Activated CD8-positive, alpha-beta T cell treated with anti-CD3 and anti-CD28 coated beads for 36 hours (primary cell): ENCODE results near the gene LRCOL1. TPM values are rescaled to one million over a fixed set of nuclear protein-coding genes. Genes with fewer than 3 reads are reported as not detected.

Source experiments
- ATAC-seq: fragments of 200-7000 bp; cut with Tn5 transposase; one replicate; pipeline ENCODE4 v1.10.0; 2021; ENCODE audit warnings: mild to moderate bottlenecking, moderate library complexity
- CTCF ChIA-PET: fragments of 350-600 bp; sonication (Branson Sonifier 250); formaldehyde crosslinking; loops from one replicate; lab custom pipeline; 2021; ENCODE audit warnings: antibody characterized with exemption; lab: Charles Lee
- POLR2A ChIA-PET: fragments of 350-600 bp; sonication (Branson Sonifier 250); formaldehyde crosslinking; loops from one replicate; lab custom pipeline; 2021; ENCODE audit warnings: antibody characterized with exemption; lab: Charles Lee
- DNase-seq: peaks from one replicate; pipeline ENCODE4 v3.0.0-alpha.2; 2020
- H3K27ac Mint-ChIP-seq: one replicate; pipeline ENCODE4 v1.8.0; 2021; ENCODE audit warnings: mild to moderate bottlenecking, mixed read lengths
- H3K27me3 Mint-ChIP-seq: one replicate; pipeline ENCODE4 v1.8.0; 2021; ENCODE audit warnings: mixed read lengths
- H3K36me3 Mint-ChIP-seq: one replicate; pipeline ENCODE4 v1.8.0; 2021; ENCODE audit warnings: low read depth, mixed read lengths
- H3K4me1 Mint-ChIP-seq: one replicate; pipeline ENCODE4 v1.8.0; 2021; ENCODE audit warnings: low read depth, mixed read lengths
- H3K4me3 Mint-ChIP-seq: one replicate; pipeline ENCODE4 v1.8.0; 2021; ENCODE audit warnings: mild to moderate bottlenecking, moderate library complexity, mixed read lengths
- H3K9me3 Mint-ChIP-seq: one replicate; pipeline ENCODE4 v1.8.0; 2021; ENCODE audit warnings: mixed read lengths
- intact Hi-C: fragments of 100-400 bp; cut with micrococcal nuclease; formaldehyde crosslinking; loops from one replicate; pipeline ENCODE4 v1.10.0; 2022
- microRNA-seq: library from miRNA; unstranded; fragments of <30 nt; microRNA quantifications from one replicate; pipeline ENCODE4 v1.2.0, GENCODE V29; 2022; ENCODE audit warnings: borderline microRNAs expressed, borderline replicate concordance
- total RNA-seq, 2 experiments: library from RNA; stranded (reverse); gene quantifications; one replicate each; pipeline ENCODE4 v1.2.3, GENCODE V29; 2021
- TF ChIP-seq, protein P1 (sequence below): fragments of 200-600 bp; IDR thresholded peaks from one replicate; pipeline ENCODE4 v1.8.0; 2022; ENCODE audit warnings: antibody characterized with exemption, mild to moderate bottlenecking

Gene LRCOL1
- total RNA-seq, 2 experiments from 2014 or later: not detected

DNA sequence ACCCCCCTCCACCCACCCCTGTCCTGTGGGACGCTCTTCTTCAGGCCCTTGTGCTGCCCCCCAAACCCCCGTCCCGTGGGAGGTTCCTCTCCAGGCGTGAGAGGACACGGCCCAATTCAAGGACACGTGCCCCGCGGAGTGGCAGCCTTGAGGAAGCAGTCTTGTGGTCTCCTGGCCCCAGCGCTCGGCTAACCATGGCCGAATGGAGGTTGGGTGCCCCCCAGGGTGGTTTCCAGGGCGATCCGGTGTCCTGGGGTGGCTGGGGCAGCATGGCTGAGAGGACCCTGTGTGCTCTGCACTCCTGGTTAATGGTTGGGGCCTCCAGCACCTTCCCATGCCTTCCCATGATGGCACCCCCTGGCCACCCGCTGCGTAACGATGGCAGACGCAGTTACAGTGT is 53.6 kb downstream of the LRCOL1 start:
- DNase-seq (no peak), ATAC-seq (no peak)
- peaks cover 14% of the 10 kb centered on the region for H3K27me3 Mint-ChIP-seq
- no peak overlapping the region for H3K27ac Mint-ChIP-seq
- H3K9me3 Mint-ChIP-seq: no peaks in the 10 kb centered on the region
- TF ChIP-seq, protein P1, sequence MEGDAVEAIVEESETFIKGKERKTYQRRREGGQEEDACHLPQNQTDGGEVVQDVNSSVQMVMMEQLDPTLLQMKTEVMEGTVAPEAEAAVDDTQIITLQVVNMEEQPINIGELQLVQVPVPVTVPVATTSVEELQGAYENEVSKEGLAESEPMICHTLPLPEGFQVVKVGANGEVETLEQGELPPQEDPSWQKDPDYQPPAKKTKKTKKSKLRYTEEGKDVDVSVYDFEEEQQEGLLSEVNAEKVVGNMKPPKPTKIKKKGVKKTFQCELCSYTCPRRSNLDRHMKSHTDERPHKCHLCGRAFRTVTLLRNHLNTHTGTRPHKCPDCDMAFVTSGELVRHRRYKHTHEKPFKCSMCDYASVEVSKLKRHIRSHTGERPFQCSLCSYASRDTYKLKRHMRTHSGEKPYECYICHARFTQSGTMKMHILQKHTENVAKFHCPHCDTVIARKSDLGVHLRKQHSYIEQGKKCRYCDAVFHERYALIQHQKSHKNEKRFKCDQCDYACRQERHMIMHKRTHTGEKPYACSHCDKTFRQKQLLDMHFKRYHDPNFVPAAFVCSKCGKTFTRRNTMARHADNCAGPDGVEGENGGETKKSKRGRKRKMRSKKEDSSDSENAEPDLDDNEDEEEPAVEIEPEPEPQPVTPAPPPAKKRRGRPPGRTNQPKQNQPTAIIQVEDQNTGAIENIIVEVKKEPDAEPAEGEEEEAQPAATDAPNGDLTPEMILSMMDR: no peak
- no peak overlapping the region for H3K4me3 Mint-ChIP-seq
- H3K36me3 Mint-ChIP-seq: peaks cover 4% of the 10 kb centered on the region
- intact Hi-C loops: loop anchor here (10.0 kb wide), 1 partner anchor 142 kb away; no protein-coding TSS in a partner anchor
- POLR2A ChIA-PET: no interaction called here
- CTCF ChIA-PET: no interaction called here
- peaks cover 18% of the 10 kb centered on the region for H3K4me1 Mint-ChIP-seq

DNA sequence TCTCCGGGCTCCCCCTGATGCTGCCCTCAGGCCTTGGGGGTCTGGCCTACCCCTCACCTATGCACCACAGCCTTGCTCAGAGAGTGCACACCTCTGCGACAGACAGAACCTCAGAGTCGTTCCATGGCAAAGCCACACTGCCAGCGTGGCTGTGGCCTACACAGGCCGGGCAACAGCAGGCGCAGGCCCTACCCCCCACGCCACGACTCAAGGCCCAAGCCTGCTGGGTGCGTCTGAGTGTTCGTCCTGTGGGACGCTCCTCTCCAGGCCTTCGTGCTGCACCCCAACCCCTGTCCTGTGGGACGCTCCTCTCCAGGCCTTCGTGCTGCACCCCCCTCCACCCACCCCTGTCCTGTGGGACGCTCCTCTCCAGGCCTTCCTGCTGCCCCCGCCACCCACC is 54.2 kb downstream of the LRCOL1 start:
- Mint-ChIP-seq H3K27me3 (peaks cover 14% of the 10 kb centered on the region), H3K4me1 (peaks cover 18% of the 10 kb centered on the region), H3K4me3 (no peak overlapping the region), H3K27ac (no peak overlapping the region), H3K36me3 (peaks cover 4% of the 10 kb centered on the region), H3K9me3 (no peaks in the 10 kb centered on the region)
- intact Hi-C loops: loop anchor here (10.0 kb wide), 1 partner anchor 141 kb away; no protein-coding TSS in a partner anchor
- TF ChIP-seq, protein P1: no peak
- DNase-seq (no peak), ATAC-seq (no peak)
- CTCF ChIA-PET: no interaction called here
- POLR2A ChIA-PET: no interaction called here

DNA sequence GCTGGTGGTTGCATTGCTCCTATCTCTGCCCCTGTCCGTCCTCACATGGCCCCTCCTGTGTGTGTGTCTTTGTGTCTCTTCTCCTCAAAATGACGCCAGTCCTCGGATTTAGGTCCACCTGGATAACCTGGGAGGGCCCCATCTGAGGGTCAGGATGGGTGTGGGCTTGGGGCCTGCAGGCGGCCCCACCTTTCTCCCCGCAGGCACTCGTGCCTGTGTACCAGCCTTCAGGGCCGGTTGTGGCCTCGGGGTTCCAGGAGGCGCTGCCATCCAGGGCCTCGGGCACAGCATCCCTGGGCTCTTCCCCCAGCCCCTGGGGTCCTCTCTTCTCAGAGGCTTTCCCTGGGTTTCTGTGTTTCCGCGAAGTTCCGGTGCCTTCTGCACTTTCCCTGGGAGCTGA is 54.7 kb downstream of the LRCOL1 start:
- peaks cover 4% of the 10 kb centered on the region for H3K36me3 Mint-ChIP-seq
- no peak overlapping the region for H3K27ac Mint-ChIP-seq
- peaks cover 14% of the 10 kb centered on the region for H3K27me3 Mint-ChIP-seq
- DNase-seq: no peak
- intact Hi-C loops: loop anchor here (10.0 kb wide), 1 partner anchor 141 kb away; no protein-coding TSS in a partner anchor
- H3K4me1 Mint-ChIP-seq: peaks cover 15% of the 10 kb centered on the region
- no peaks in the 10 kb centered on the region for H3K9me3 Mint-ChIP-seq
- TF ChIP-seq, protein P1: no peak
- ChIA-PET POLR2A (interaction anchor here (1.0 kb wide), 1 partner anchor 28 kb away, joined by 3 read pairs; no protein-coding TSS in a partner anchor), CTCF (no interaction called here)
- no peak for ATAC-seq
- H3K4me3 Mint-ChIP-seq: no peak overlapping the region

DNA sequence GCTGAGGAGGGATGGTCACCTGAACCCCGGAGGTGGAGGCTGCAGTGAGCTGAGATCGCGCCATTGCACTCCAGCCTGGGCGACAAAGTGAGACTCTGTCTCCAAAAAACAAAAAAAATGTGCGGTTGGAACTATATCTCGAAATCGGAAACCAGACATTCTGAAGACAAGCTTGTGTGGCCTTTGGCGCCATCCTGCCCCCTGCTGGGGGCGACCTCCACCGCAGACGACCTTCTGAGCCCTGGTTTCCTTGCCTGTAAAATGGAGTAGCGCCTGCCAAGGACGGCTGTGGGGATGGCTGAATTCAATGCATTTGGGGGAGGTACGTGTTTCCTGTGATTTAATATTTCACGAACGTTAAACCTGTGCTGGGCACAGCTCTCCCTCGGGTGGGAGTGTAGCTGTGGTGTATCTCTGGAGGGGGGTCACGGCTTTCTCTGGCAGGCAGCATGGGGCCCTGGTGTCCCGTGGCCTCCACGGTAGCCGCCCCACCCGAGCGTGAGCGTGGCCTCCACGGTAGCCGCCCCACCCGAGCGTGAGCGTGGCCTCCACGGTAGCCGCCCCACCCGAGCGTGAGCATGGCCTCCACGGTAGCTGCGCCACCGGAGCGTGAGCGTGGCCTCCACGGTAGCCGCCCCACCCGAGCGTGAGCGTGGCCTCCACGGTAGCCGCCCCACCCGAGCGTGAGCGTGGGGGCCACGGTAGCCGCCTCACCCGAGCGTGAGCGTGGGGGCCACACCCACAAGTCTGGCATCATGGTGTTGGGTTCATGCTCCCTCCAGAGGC is 55.3 kb downstream of the LRCOL1 start:
- peaks cover 4% of the 10 kb centered on the region for H3K36me3 Mint-ChIP-seq
- TF ChIP-seq, protein P1: peak; percentile 37
- ATAC-seq: no peak
- intact Hi-C loops: loop anchor here (10.0 kb wide), 1 partner anchor 140 kb away; no protein-coding TSS in a partner anchor
- no peaks in the 10 kb centered on the region for H3K9me3 Mint-ChIP-seq
- no peak overlapping the region for H3K27ac Mint-ChIP-seq
- peaks cover 14% of the 10 kb centered on the region for H3K27me3 Mint-ChIP-seq
- H3K4me3 Mint-ChIP-seq: no peak overlapping the region
- ChIA-PET POLR2A (interaction anchor here (1.0 kb wide), 1 partner anchor 27 kb away, joined by 3 read pairs; no protein-coding TSS in a partner anchor), CTCF (interaction anchor here (0.7 to 2.0 kb wide), 5 partner anchors 9 to 140 kb away, joined by 3 to 6 read pairs (median 4); no protein-coding TSS in a partner anchor)
- peak; percentile 51 for DNase-seq
- peaks cover 15% of the 10 kb centered on the region for H3K4me1 Mint-ChIP-seq

Small RNAs within 50 kb of the gene (microRNA-seq; reads per million reads assigned to microRNA genes)
- gene MIR6763: 0.91 reads per million

Other genes starting within 250 kb of the LRCOL1 start
- 10 to 100 TPM; 41.4 to 48.1 TPM for gene FBRSL1, start 120.4 kb downstream of the LRCOL1 start, total RNA-seq
- gene P2RX2, start 8.2 kb upstream of the LRCOL1 start, total RNA-seq: not detected
- gene POLE, start 76.8 kb upstream of the LRCOL1 start, total RNA-seq: 100 to 1,000 TPM; 115 to 121 TPM
- 10 to 100 TPM; 14.3 TPM for gene PXMP2, start 77.0 kb upstream of the LRCOL1 start, total RNA-seq
- 10 to 100 TPM; 69.6 to 73.2 TPM for gene PGAM5, start 100.3 kb upstream of the LRCOL1 start, total RNA-seq
- gene ANKLE2, start 151.2 kb upstream of the LRCOL1 start, total RNA-seq: 100 to 1,000 TPM; 103 to 108 TPM
- 10 to 100 TPM; 52.2 to 55.6 TPM for gene GOLGA3, start 218.3 kb upstream of the LRCOL1 start, total RNA-seq